Nephron progenitor cell (in vitro differentiated cells): ENCODE results near the gene TMEM100.

Experiments used
- DNase-seq: peaks from one replicate; pipeline ENCODE4 v3.0.0; 2021
- H3K27ac Mint-ChIP-seq: 2 replicates; pipeline ENCODE4 v1.8.0; 2021; ENCODE audit warnings: mild to moderate bottlenecking, moderate library complexity, mixed read lengths
- H3K27me3 Mint-ChIP-seq: 2 replicates; pipeline ENCODE4 v1.8.0; 2021; ENCODE audit warnings: mild to moderate bottlenecking, low read depth, mixed read lengths; ENCODE audit not compliant: poor library complexity
- H3K36me3 Mint-ChIP-seq: 2 replicates; pipeline ENCODE4 v1.8.0; 2021; ENCODE audit warnings: low read depth, mixed read lengths
- H3K4me1 Mint-ChIP-seq: 2 replicates; pipeline ENCODE4 v1.8.0; 2021; ENCODE audit warnings: mixed read lengths
- H3K4me3 Mint-ChIP-seq: 2 replicates; pipeline ENCODE4 v1.8.0; 2021; ENCODE audit warnings: mild to moderate bottlenecking, moderate library complexity, mixed read lengths
- H3K9me3 Mint-ChIP-seq: 2 replicates; pipeline ENCODE4 v1.8.0; 2021; ENCODE audit warnings: mild to moderate bottlenecking, moderate library complexity, mixed read lengths
- TF ChIP-seq, protein P1 (sequence below): fragments of 200-600 bp; sonication (generic); IDR thresholded peaks from 2 replicates; pipeline ENCODE4 v1.5.0; 2021; ENCODE audit warnings: antibody characterized with exemption

The TMEM100 gene

GRCh38 chr17:55742272-55743102, 19.8 kb upstream of the TMEM100 start:
- peaks cover 25% of the 10 kb centered on the region for H3K4me1 Mint-ChIP-seq
- no peak for DNase-seq
- TF ChIP-seq, protein P1, sequence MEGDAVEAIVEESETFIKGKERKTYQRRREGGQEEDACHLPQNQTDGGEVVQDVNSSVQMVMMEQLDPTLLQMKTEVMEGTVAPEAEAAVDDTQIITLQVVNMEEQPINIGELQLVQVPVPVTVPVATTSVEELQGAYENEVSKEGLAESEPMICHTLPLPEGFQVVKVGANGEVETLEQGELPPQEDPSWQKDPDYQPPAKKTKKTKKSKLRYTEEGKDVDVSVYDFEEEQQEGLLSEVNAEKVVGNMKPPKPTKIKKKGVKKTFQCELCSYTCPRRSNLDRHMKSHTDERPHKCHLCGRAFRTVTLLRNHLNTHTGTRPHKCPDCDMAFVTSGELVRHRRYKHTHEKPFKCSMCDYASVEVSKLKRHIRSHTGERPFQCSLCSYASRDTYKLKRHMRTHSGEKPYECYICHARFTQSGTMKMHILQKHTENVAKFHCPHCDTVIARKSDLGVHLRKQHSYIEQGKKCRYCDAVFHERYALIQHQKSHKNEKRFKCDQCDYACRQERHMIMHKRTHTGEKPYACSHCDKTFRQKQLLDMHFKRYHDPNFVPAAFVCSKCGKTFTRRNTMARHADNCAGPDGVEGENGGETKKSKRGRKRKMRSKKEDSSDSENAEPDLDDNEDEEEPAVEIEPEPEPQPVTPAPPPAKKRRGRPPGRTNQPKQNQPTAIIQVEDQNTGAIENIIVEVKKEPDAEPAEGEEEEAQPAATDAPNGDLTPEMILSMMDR, result no peak
- H3K9me3 Mint-ChIP-seq, result no peaks in the 10 kb centered on the region
- no peaks in the 10 kb centered on the region for H3K27me3 Mint-ChIP-seq
- no peak overlapping the region for H3K4me3 Mint-ChIP-seq
- no peak overlapping the region for H3K27ac Mint-ChIP-seq
- H3K36me3 Mint-ChIP-seq, result no peaks in the 10 kb centered on the region

DNA sequence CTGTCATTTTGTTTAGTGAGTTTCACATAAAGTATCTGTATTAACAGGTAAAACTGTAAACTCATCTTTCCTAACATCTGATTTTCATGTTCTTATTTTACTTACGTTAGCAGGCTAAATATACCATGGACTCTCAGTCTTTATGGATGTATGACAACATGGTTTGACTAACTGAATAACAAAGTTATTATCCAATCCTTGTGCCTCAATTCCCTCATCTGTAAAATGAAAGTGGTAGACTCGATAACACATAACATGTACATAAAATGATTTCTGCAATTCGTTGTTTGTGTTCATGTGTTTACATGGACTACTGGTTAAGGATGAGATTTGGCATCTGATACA, 18.7 kb upstream of the TMEM100 start:
- Mint-ChIP-seq H3K4me3 (no peak overlapping the region), H3K4me1 (peaks cover 25% of the 10 kb centered on the region), H3K27me3 (no peaks in the 10 kb centered on the region), H3K36me3 (no peaks in the 10 kb centered on the region), H3K9me3 (no peaks in the 10 kb centered on the region), H3K27ac (no peak overlapping the region)
- TF ChIP-seq, protein P1, result no peak
- no peak for DNase-seq

GRCh38 chr17:55740511-55741355, 18.1 kb upstream of the TMEM100 start:
- H3K27ac Mint-ChIP-seq, result no peak overlapping the region
- DNase-seq, result no peak
- no peaks in the 10 kb centered on the region for H3K27me3 Mint-ChIP-seq
- no peaks in the 10 kb centered on the region for H3K36me3 Mint-ChIP-seq
- peaks cover 25% of the 10 kb centered on the region for H3K4me1 Mint-ChIP-seq
- H3K4me3 Mint-ChIP-seq, result no peak overlapping the region
- H3K9me3 Mint-ChIP-seq, result no peaks in the 10 kb centered on the region
- TF ChIP-seq, protein P1, result no peak

- TF ChIP-seq, protein P1, result no peak
- Mint-ChIP-seq H3K36me3 (no peaks in the 10 kb centered on the region), H3K9me3 (no peaks in the 10 kb centered on the region), H3K4me3 (no peak overlapping the region), H3K27me3 (no peaks in the 10 kb centered on the region), H3K4me1 (peaks cover 48% of the 10 kb centered on the region), H3K27ac (no peak overlapping the region)
- DNase-seq, result no peak
Observed at GRCh38 chr17:55737976-55738501, 15.4 kb upstream of the TMEM100 start.

GRCh38 chr17:55735731-55736405, 13.2 kb upstream of the TMEM100 start:
- Mint-ChIP-seq H3K27me3 (no peaks in the 10 kb centered on the region), H3K36me3 (no peaks in the 10 kb centered on the region), H3K4me3 (no peak overlapping the region), H3K27ac (no peak overlapping the region), H3K4me1 (peaks cover 64% of the 10 kb centered on the region), H3K9me3 (no peaks in the 10 kb centered on the region)
- peak; percentile 23 for DNase-seq
- TF ChIP-seq, protein P1, result peak; percentile 49
